SK-N-SH treated with all-trans-retinoic acid at 6 μM for 48 hours (cell line): Measurements from ENCODE around the gene FRMD5.

Experiments used
- CREB5 ChIP-seq: fragments of 250-450 bp; sonication (Bioruptor Pico); IDR thresholded peaks from 2 replicates; pipeline ENCODE4 v1.5.1; 2020; ENCODE audit warnings: low read depth, mild to moderate bottlenecking, moderate library complexity
- ESRRG ChIP-seq: fragments of 250-450 bp; sonication (Bioruptor Pico); IDR thresholded peaks from 2 replicates; pipeline ENCODE4 v1.6.1; 2021; ENCODE audit warnings: mild to moderate bottlenecking
- PPARA ChIP-seq: fragments of 250-450 bp; sonication (Bioruptor Pico); IDR thresholded peaks from 2 replicates; pipeline ENCODE4 v1.5.0; 2020; ENCODE audit warnings: mild to moderate bottlenecking, borderline replicate concordance

DNA sequence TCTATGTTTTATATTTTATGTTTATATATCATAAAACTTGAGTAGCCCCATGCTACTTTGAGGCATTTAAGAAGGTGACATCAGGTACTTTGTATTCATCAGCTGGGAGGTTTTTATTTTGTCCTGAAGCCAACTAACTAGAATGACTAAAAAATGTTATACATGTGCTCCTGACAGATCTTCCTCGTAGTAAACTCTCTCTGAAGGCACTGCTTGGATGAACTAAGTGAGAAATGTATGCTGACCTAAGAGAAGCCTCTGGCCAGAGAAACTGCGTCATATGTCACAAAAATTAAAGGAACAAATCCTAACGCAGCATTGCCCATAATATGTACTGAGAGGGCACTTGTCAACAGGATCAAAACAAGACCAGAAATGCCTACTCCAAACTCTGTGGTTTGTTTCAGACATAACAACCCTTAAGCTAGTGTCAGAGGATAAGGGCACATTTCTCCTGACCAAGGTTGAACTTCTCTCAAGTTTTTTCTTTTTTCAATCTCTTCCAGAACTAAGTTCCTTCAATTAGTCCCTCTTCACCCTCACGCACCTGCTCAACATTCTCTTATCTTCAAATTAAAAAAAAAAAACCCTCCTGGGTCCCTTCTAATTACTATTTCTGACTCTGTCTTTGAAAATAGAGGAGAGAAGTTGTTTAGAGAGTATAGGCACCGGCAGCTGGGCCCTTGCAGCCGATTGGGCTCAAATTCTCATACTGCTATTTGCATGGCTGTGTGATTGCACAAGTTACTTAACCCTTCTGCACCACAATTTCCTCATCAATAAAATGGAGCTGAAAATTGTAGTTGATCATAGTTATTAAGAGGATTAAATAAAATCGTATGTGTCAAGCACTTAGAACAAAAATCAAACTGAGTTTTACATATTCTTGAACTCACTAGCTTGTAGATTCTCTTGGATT is 159.0 kb downstream of the FRMD5 start:
- TF ChIP-seq CREB5 (no peak), ESRRG (CRISPR knock-in tag) (no peak), PPARA (CRISPR knock-in tag) (no peak)
